HEK293 (cell line): ENCODE results near the gene SLC37A2.

ENCODE experiments used
- CTCF ChIA-PET: fragments of 350-600 bp; formaldehyde crosslinking; extraction: SDS; loops from one replicate; lab custom pipeline; 2021; ENCODE audit warnings: antibody characterized with exemption; lab: Yijun Ruan, JAX
- POLR2A ChIA-PET: fragments of 300-600 bp; formaldehyde crosslinking; extraction: SDS; loops from one replicate; lab custom pipeline; 2020; ENCODE audit warnings: antibody characterized with exemption, inconsistent platforms; lab: Yijun Ruan, JAX
- H3K27ac ChIP-seq: fragments of 200-500 bp; sonication (Bioruptor generic); 2 replicates; pipeline ENCODE4 v1.5.1; 2014; ENCODE audit warnings: low read depth, low read length, control low read depth, inconsistent platforms; ENCODE audit errors: extremely low read depth
- H3K36me3 ChIP-seq, 2 experiments: fragments of 200-500 bp in 1 of 2; sonication (Bioruptor generic) in 1 of 2; 1 replicate in 1 of 2; 2 replicates in 1 of 2; pipeline ENCODE4 v1.5.1; 2014 to 2017; ENCODE audit warnings: inconsistent platforms in 2 of 2, low read length in 2 of 2; ENCODE audit not compliant: control insufficient read depth in 2 of 2, insufficient read depth in 1 of 2
- H3K4me1 ChIP-seq: fragments of 200-500 bp; sonication (Bioruptor generic); 2 replicates; pipeline ENCODE4 v1.5.1; 2014; ENCODE audit warnings: mild to moderate bottlenecking, low read length, inconsistent platforms; ENCODE audit not compliant: control insufficient read depth, insufficient read depth
- H3K4me3 ChIP-seq: 2 replicates; pipeline ENCODE4 v1.5.1; 2011; ENCODE audit warnings: low read depth, mild to moderate bottlenecking, control low read depth, low read length, moderate library complexity
- H3K9me3 ChIP-seq: fragments of 200-500 bp; sonication (Bioruptor generic); 2 replicates; pipeline ENCODE4 v1.5.1; 2014; ENCODE audit warnings: low read depth, low read length, inconsistent platforms; ENCODE audit not compliant: control insufficient read depth, insufficient read depth
- BCL11A ChIP-seq: fragments of 450-650 bp; formaldehyde crosslinking; IDR thresholded peaks from 2 replicates; pipeline ENCODE4 v1.5.1; 2016; ENCODE audit warnings: low read depth, missing biosample characterization, missing genetic modification characterization
- BCL11B ChIP-seq: fragments of 450-650 bp; formaldehyde crosslinking; IDR thresholded peaks from 2 replicates; pipeline ENCODE4 v1.5.1; 2016; ENCODE audit warnings: low read depth, missing biosample characterization, missing genetic modification characterization
- HOXC10 ChIP-seq: sonication (generic); formaldehyde crosslinking; IDR thresholded peaks from 2 replicates; pipeline ENCODE4 v1.8.1; 2023; ENCODE audit warnings: mild to moderate bottlenecking, missing genetic modification reagents
- MZF1 ChIP-seq: fragments of 450-650 bp; formaldehyde crosslinking; IDR thresholded peaks from 2 replicates; pipeline ENCODE4 v1.5.1; 2017; ENCODE audit warnings: missing biosample characterization, missing genetic modification characterization, borderline replicate concordance
- PRDM1 ChIP-seq: fragments of 450-650 bp; formaldehyde crosslinking; IDR thresholded peaks from 2 replicates; pipeline ENCODE4; 2016; ENCODE audit warnings: missing biosample characterization, missing genetic modification characterization
- RBAK ChIP-seq: fragments of 450-650 bp; formaldehyde crosslinking; IDR thresholded peaks from 2 replicates; pipeline ENCODE4 v1.5.1; 2016; ENCODE audit warnings: missing biosample characterization, missing genetic modification characterization
- SCRT2 ChIP-seq: fragments of 450-650 bp; formaldehyde crosslinking; IDR thresholded peaks from 2 replicates; pipeline ENCODE4 v1.5.1; 2016; ENCODE audit warnings: missing biosample characterization, missing genetic modification characterization
- TCF7L2 ChIP-seq: IDR thresholded peaks from 2 replicates; pipeline ENCODE4 v1.6.1; 2011; ENCODE audit warnings: low read depth, mild to moderate bottlenecking, inconsistent platforms, low read length, moderate library complexity, borderline replicate concordance
- ZBTB48 ChIP-seq: fragments of 450-650 bp; formaldehyde crosslinking; IDR thresholded peaks from 2 replicates; pipeline ENCODE4 v1.5.1; 2016; ENCODE audit warnings: missing biosample characterization, missing genetic modification characterization
- ZNF112 ChIP-seq: fragments of 450-650 bp; formaldehyde crosslinking; IDR thresholded peaks from 2 replicates; pipeline ENCODE4 v1.5.0; 2017; ENCODE audit warnings: missing biosample characterization, missing genetic modification characterization
- ZNF23 ChIP-seq: fragments of 450-650 bp; formaldehyde crosslinking; IDR thresholded peaks from 2 replicates; pipeline ENCODE4 v1.5.1; 2016; ENCODE audit warnings: missing biosample characterization, missing genetic modification characterization, borderline replicate concordance
- ZNF239 ChIP-seq: fragments of 450-650 bp; formaldehyde crosslinking; IDR thresholded peaks from 2 replicates; pipeline ENCODE4 v1.5.1; 2016; ENCODE audit warnings: missing biosample characterization, missing genetic modification characterization
- ZNF335 ChIP-seq: fragments of 450-650 bp; formaldehyde crosslinking; conservative IDR thresholded peaks from 2 replicates; pipeline ENCODE4 v1.5.1; 2016; ENCODE audit warnings: missing biosample characterization, missing genetic modification characterization
- ZNF350 ChIP-seq: fragments of 450-650 bp; formaldehyde crosslinking; IDR thresholded peaks from 2 replicates; pipeline ENCODE4 v1.5.0; 2017; ENCODE audit warnings: missing biosample characterization, mild to moderate bottlenecking, missing genetic modification characterization
- ZNF391 ChIP-seq: fragments of 450-650 bp; formaldehyde crosslinking; IDR thresholded peaks from 2 replicates; pipeline ENCODE4 v1.5.1; 2016; ENCODE audit warnings: low read depth, missing biosample characterization, missing genetic modification characterization, borderline replicate concordance
- ZNF416 ChIP-seq: fragments of 450-650 bp; formaldehyde crosslinking; IDR thresholded peaks from 2 replicates; pipeline ENCODE4 v1.5.1; 2016; ENCODE audit warnings: missing biosample characterization, missing genetic modification characterization
- ZNF48 ChIP-seq: fragments of 450-650 bp; formaldehyde crosslinking; IDR thresholded peaks from 2 replicates; pipeline ENCODE4 v1.5.1; 2016; ENCODE audit warnings: missing biosample characterization, missing genetic modification characterization
- ZNF529 ChIP-seq: fragments of 450-650 bp; formaldehyde crosslinking; IDR thresholded peaks from 2 replicates; pipeline ENCODE4 v1.5.1; 2017; ENCODE audit warnings: missing genetic modification characterization, missing biosample characterization; ENCODE audit not compliant: insufficient replicate concordance
- ZNF548 ChIP-seq: fragments of 450-650 bp; formaldehyde crosslinking; IDR thresholded peaks from 2 replicates; pipeline ENCODE4 v1.5.1; 2016; ENCODE audit warnings: missing biosample characterization, missing genetic modification characterization
- ZNF558 ChIP-seq: fragments of 450-650 bp; formaldehyde crosslinking; IDR thresholded peaks from 2 replicates; pipeline ENCODE4 v1.5.1; 2016; ENCODE audit warnings: missing biosample characterization, missing genetic modification characterization
- ZNF624 ChIP-seq: fragments of 450-650 bp; formaldehyde crosslinking; IDR thresholded peaks from 2 replicates; pipeline ENCODE4 v1.5.1; 2017; ENCODE audit warnings: missing biosample characterization, missing genetic modification characterization
- ZNF626 ChIP-seq: fragments of 450-650 bp; sonication (Bioruptor Pico); formaldehyde crosslinking; IDR thresholded peaks from 2 replicates; pipeline ENCODE4 v1.5.1; 2018; ENCODE audit warnings: missing biosample characterization, missing genetic modification characterization, inconsistent platforms
- ZNF677 ChIP-seq: fragments of 450-650 bp; IDR thresholded peaks from 2 replicates; pipeline ENCODE4 v1.5.0; 2018; ENCODE audit warnings: missing biosample characterization, mild to moderate bottlenecking, missing genetic modification characterization, moderate library complexity
- ZNF747 ChIP-seq: fragments of 450-650 bp; formaldehyde crosslinking; IDR thresholded peaks from 2 replicates; pipeline ENCODE4 v1.5.1; 2016; ENCODE audit warnings: missing biosample characterization, missing genetic modification characterization
- ZNF792 ChIP-seq: fragments of 450-650 bp; formaldehyde crosslinking; IDR thresholded peaks from 2 replicates; pipeline ENCODE4 v1.5.1; 2016; ENCODE audit warnings: missing biosample characterization, missing genetic modification characterization
- TF ChIP-seq, protein P1 (sequence below): fragments of 450-650 bp; formaldehyde crosslinking; IDR thresholded peaks from 2 replicates; pipeline ENCODE4 v1.5.1; 2016; ENCODE audit warnings: missing biosample characterization, missing genetic modification characterization
- TF ChIP-seq, protein P2 (sequence below): fragments of 450-650 bp; formaldehyde crosslinking; IDR thresholded peaks from 2 replicates; pipeline ENCODE4 v1.5.1; 2017; ENCODE audit warnings: missing biosample characterization, missing genetic modification characterization
- TF ChIP-seq, protein P3 (sequence below): fragments of 450-650 bp; formaldehyde crosslinking; IDR thresholded peaks from 2 replicates; pipeline ENCODE4 v1.5.1; 2017; ENCODE audit warnings: missing biosample characterization, missing genetic modification characterization
- TF ChIP-seq, protein P4 (sequence below): fragments of 450-650 bp; formaldehyde crosslinking; IDR thresholded peaks from 2 replicates; pipeline ENCODE4 v1.5.1; 2016; ENCODE audit warnings: missing biosample characterization, missing genetic modification characterization
- TF ChIP-seq, protein P5 (sequence below): fragments of 450-650 bp; formaldehyde crosslinking; IDR thresholded peaks from 2 replicates; pipeline ENCODE4 v1.5.1; 2017; ENCODE audit warnings: missing biosample characterization, missing genetic modification characterization

SLC37A2 gene

DNA sequence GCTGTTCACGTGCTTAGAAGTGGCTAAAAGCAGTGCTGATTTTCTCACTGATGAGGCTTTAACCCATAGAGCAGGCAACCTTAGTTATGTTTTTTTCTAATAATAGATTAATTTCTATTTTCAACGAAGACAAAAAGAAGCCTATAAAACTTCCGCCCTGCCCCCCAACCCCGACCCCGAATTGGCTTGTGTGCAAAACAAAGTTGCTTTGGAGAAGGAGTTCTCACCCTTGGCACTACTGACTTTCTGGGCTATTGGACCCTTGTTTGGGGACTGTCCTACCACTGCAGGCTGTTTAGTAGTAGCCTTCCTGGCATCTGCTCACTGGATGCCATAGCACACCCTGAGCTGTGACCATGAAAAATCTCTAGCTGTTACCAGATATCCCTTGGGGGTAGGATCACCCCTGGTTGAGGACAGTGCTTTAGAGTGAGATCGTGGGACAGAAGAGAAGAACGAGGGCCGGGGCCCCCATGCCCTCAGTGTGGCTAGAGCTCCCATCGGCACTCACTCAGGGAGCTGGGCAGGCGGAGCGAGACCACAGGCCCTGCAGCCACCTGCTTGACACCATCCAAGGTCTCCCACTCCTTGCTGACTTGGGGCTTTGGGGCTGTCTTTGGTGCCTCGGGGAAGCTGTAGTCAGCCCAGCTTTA lies 16.9 kb downstream of the SLC37A2 start:
- no peaks in the 10 kb centered on the region for H3K4me1 ChIP-seq
- CTCF ChIA-PET: interaction anchor here (0.8 to 1.2 kb wide), 2 partner anchors 10 to 266 kb away, joined by 3 to 5 read pairs; no protein-coding TSS in a partner anchor
- peaks cover 0 to 3% of the 10 kb centered on the region in 2 experiments; a peak in 1 of 3 replicates for H3K36me3 ChIP-seq
- H3K27ac ChIP-seq: no peak overlapping the region
- TF ChIP-seq ZNF335 (tag by site-specific recombination): no peak
- TF ChIP-seq, protein P1, sequence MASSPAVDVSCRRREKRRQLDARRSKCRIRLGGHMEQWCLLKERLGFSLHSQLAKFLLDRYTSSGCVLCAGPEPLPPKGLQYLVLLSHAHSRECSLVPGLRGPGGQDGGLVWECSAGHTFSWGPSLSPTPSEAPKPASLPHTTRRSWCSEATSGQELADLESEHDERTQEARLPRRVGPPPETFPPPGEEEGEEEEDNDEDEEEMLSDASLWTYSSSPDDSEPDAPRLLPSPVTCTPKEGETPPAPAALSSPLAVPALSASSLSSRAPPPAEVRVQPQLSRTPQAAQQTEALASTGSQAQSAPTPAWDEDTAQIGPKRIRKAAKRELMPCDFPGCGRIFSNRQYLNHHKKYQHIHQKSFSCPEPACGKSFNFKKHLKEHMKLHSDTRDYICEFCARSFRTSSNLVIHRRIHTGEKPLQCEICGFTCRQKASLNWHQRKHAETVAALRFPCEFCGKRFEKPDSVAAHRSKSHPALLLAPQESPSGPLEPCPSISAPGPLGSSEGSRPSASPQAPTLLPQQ (tag by site-specific recombination): no peak
- TF ChIP-seq BCL11A (tag by site-specific recombination): no peak
- no peak for TF ChIP-seq MZF1 (tag by site-specific recombination)
- TF ChIP-seq ZNF792 (tag by site-specific recombination): no peak
- no peak for TF ChIP-seq ZNF350
- TF ChIP-seq PRDM1 (tag by site-specific recombination): no peak
- TF ChIP-seq ZNF391 (tag by site-specific recombination): no peak
- TF ChIP-seq SCRT2 (tag by site-specific recombination): no peak
- TF ChIP-seq, protein P2, sequence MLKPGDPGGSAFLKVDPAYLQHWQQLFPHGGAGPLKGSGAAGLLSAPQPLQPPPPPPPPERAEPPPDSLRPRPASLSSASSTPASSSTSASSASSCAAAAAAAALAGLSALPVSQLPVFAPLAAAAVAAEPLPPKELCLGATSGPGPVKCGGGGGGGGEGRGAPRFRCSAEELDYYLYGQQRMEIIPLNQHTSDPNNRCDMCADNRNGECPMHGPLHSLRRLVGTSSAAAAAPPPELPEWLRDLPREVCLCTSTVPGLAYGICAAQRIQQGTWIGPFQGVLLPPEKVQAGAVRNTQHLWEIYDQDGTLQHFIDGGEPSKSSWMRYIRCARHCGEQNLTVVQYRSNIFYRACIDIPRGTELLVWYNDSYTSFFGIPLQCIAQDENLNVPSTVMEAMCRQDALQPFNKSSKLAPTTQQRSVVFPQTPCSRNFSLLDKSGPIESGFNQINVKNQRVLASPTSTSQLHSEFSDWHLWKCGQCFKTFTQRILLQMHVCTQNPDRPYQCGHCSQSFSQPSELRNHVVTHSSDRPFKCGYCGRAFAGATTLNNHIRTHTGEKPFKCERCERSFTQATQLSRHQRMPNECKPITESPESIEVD: no peak
- TF ChIP-seq RBAK (tag by site-specific recombination): no peak
- TF ChIP-seq, protein P3, sequence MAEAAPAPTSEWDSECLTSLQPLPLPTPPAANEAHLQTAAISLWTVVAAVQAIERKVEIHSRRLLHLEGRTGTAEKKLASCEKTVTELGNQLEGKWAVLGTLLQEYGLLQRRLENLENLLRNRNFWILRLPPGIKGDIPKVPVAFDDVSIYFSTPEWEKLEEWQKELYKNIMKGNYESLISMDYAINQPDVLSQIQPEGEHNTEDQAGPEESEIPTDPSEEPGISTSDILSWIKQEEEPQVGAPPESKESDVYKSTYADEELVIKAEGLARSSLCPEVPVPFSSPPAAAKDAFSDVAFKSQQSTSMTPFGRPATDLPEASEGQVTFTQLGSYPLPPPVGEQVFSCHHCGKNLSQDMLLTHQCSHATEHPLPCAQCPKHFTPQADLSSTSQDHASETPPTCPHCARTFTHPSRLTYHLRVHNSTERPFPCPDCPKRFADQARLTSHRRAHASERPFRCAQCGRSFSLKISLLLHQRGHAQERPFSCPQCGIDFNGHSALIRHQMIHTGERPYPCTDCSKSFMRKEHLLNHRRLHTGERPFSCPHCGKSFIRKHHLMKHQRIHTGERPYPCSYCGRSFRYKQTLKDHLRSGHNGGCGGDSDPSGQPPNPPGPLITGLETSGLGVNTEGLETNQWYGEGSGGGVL (tag by site-specific recombination): no peak
- no peak for TF ChIP-seq ZNF112
- no peak for TF ChIP-seq BCL11B (tag by site-specific recombination)
- no peak for TF ChIP-seq ZNF747 (tag by site-specific recombination)
- TF ChIP-seq ZNF558 (tag by site-specific recombination): no peak
- no peak for TF ChIP-seq ZNF23 (tag by site-specific recombination)
- TF ChIP-seq ZNF548 (tag by site-specific recombination): no peak
- TF ChIP-seq ZNF48 (tag by site-specific recombination): no peak
- no peak overlapping the region for H3K4me3 ChIP-seq
- POLR2A ChIA-PET: no interaction called here
- no peaks in the 10 kb centered on the region for H3K9me3 ChIP-seq

DNA sequence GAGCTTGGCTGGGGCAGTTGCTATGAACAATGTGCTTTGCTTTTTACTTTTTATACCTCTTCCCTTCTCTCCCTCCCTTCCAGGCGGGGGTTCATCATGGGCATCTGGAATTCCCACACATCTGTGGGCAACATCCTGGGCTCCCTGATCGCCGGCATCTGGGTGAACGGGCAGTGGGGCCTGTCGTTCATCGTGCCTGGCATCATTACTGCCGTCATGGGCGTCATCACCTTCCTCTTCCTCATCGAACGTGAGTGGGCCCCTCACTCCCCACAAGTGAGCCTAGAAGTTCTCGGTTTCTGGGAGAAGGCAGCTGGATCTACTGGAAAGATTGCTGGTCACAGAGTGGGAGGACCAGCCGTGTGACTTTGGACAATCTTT lies 17.4 kb downstream of the SLC37A2 start:
- Histone ChIP-seq H3K9me3 (no peaks in the 10 kb centered on the region), H3K36me3 (peaks cover 0 to 5% of the 10 kb centered on the region in 2 experiments; a peak in 1 of 3 replicates), H3K4me1 (no peaks in the 10 kb centered on the region), H3K27ac (no peak overlapping the region), H3K4me3 (no peak overlapping the region)
- CTCF ChIA-PET: interaction anchor here (1.2 kb wide), 1 partner anchor 265 kb away, joined by 5 read pairs; no protein-coding TSS in a partner anchor
- POLR2A ChIA-PET: no interaction called here
- TF ChIP-seq ZNF416 (tag by site-specific recombination) (no peak), TCF7L2 (no peak), ZNF624 (tag by site-specific recombination) (no peak), ZNF626 (tag by site-specific recombination) (no peak), HOXC10 (CRISPR knock-in tag) (no peak), ZNF239 (tag by site-specific recombination) (no peak), ZNF529 (tag by site-specific recombination) (no peak), ZNF677 (tag by site-specific recombination) (no peak), ZBTB48 (no peak)
- TF ChIP-seq, protein P4, sequence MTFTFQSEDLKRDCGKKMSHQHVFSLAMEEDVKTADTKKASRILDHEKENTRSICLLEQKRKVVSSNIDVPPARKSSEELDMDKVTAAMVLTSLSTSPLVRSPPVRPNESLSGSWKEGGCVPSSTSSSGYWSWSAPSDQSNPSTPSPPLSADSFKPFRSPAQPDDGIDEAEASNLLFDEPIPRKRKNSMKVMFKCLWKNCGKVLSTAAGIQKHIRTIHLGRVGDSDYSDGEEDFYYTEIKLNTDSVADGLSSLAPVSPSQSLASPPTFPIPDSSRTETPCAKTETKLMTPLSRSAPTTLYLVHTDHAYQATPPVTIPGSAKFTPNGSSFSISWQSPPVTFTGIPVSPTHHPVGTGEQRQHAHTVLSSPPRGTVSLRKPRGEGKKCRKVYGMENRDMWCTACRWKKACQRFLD (tag by site-specific recombination): no peak
- TF ChIP-seq, protein P5, sequence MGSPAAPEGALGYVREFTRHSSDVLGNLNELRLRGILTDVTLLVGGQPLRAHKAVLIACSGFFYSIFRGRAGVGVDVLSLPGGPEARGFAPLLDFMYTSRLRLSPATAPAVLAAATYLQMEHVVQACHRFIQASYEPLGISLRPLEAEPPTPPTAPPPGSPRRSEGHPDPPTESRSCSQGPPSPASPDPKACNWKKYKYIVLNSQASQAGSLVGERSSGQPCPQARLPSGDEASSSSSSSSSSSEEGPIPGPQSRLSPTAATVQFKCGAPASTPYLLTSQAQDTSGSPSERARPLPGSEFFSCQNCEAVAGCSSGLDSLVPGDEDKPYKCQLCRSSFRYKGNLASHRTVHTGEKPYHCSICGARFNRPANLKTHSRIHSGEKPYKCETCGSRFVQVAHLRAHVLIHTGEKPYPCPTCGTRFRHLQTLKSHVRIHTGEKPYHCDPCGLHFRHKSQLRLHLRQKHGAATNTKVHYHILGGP (tag by site-specific recombination): no peak
